NCI-H526 (cell line): Measurements from ENCODE around the gene CLRN3.

Experiments used
- DNase-seq, 2 experiments: peaks; one replicate each; lab custom pipeline; 2025; lab: John Stamatoyannopoulos, UW

The CLRN3 gene

GRCh38 chr10:127845756-127846155, 47.0 kb downstream of the CLRN3 start:
- DNase-seq = no peak

- no peak for DNase-seq
Measured at GRCh38 chr10:127840884-127841283, 51.9 kb downstream of the CLRN3 start.

DNA sequence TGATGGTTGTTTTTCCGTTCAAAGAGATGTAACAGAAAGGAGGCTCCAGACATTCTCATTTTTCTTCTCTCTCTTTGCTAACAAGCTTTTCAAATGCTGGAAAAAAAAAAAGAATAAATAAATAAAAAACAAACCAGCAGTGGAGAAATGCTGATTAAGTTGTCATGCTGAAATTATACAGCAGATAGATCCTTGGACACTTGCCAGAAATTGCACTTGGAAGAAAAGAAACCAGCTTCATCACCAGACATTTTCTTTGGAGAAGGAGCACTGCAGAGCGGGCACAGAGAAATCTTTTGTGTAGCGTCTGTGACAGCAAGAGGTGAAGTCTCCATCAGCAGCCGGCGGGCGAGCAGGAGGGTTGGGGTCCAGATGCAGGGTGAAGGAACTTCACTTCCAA, 55.8 kb downstream of the CLRN3 start:
- no peak for DNase-seq

GRCh38 chr10:127836176-127836575, 56.6 kb downstream of the CLRN3 start:
- DNase-seq = no peak

- no peak for DNase-seq
Measured at GRCh38 chr10:127834791-127835190, 58.0 kb downstream of the CLRN3 start.

DNA sequence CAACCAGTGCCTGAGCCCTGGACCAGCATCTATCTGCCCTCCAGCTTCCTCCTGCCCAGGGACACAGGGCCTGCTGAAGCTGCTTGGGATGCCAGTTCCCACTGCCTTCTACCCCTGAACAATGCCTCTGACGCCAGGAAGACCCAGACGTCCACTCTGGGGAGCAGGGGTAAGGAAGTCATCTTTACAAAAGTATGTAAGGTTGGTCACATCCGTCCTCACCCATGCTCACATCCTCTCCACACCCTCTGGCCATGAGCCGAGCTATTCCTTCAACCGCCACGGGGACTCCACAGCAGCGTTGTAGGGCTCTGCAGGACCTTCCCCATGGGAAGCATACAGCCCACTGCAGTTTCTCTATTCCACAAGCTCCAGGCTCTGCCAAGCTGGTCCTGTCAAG, 58.5 kb downstream of the CLRN3 start:
- no peak for DNase-seq

- no peak for DNase-seq
Measured at GRCh38 chr10:127833804-127834203, 58.9 kb downstream of the CLRN3 start.

GRCh38 chr10:127832501-127832900, 60.2 kb downstream of the CLRN3 start:
- no peak for DNase-seq

- no peak for DNase-seq
Measured at GRCh38 chr10:127830414-127830813, 62.3 kb downstream of the CLRN3 start.
